NCI-H1436 treated with DMSO at 0.1 percent for 48 hours (cell line): Measurements from ENCODE around the gene JARID2.
"Not testable (repeated sequence)": the region's sequence is repeated elsewhere in the genome, so short reads cannot be mapped to it uniquely, and the experiment has no call there.

ENCODE experiments used
- DNase-seq: peaks from one replicate; lab custom pipeline; 2025; lab: John Stamatoyannopoulos, UW

JARID2 gene

GRCh38 chr6:15401120-15401519 lies 155.3 kb downstream of the JARID2 start:
- no peak for DNase-seq

GRCh38 chr6:15401769-15402250 lies 155.9 kb downstream of the JARID2 start:
- DNase-seq: no peak

- DNase-seq: no peak
Observed at GRCh38 chr6:15402406-15403045, 156.7 kb downstream of the JARID2 start.

- DNase-seq: no peak
Observed at GRCh38 chr6:15403094-15403755, 157.4 kb downstream of the JARID2 start.

GRCh38 chr6:15404685-15404980 lies 158.8 kb downstream of the JARID2 start:
- DNase-seq: no peak

- DNase-seq: no peak
Observed at GRCh38 chr6:15405129-15406068, 159.5 kb downstream of the JARID2 start.

- DNase-seq: no peak
Observed at GRCh38 chr6:15406452-15406851, 160.6 kb downstream of the JARID2 start.

GRCh38 chr6:15408008-15408407 lies 162.1 kb downstream of the JARID2 start:
- DNase-seq: no peak

GRCh38 chr6:15408758-15409157 lies 162.9 kb downstream of the JARID2 start:
- no peak for DNase-seq

GRCh38 chr6:15409301-15410125 lies 163.6 kb downstream of the JARID2 start:
- DNase-seq: no peak

- no peak for DNase-seq
Observed at GRCh38 chr6:15410126-15410391, 164.2 kb downstream of the JARID2 start.

GRCh38 chr6:15410752-15411151 lies 164.9 kb downstream of the JARID2 start:
- DNase-seq: no peak

GRCh38 chr6:15411766-15412165 lies 165.9 kb downstream of the JARID2 start:
- DNase-seq: no peak

GRCh38 chr6:15412767-15413166 lies 166.9 kb downstream of the JARID2 start:
- DNase-seq: no peak

GRCh38 chr6:15413466-15414234 lies 167.8 kb downstream of the JARID2 start:
- no peak for DNase-seq

- no peak for DNase-seq
Observed at GRCh38 chr6:15414235-15414612, 168.4 kb downstream of the JARID2 start.

- DNase-seq: not testable (repeated sequence)
Observed at GRCh38 chr6:15415622-15416021, 169.8 kb downstream of the JARID2 start.

GRCh38 chr6:15416932-15417509 lies 171.2 kb downstream of the JARID2 start:
- no peak for DNase-seq

GRCh38 chr6:15417811-15418210 lies 171.9 kb downstream of the JARID2 start:
- DNase-seq: no peak

- DNase-seq: no peak
Observed at GRCh38 chr6:15419493-15419892, 173.6 kb downstream of the JARID2 start.

- no peak for DNase-seq
Observed at GRCh38 chr6:15420959-15421438, 175.1 kb downstream of the JARID2 start.
